GM19467 (cell line): ENCODE results near the gene FAM186B.
"Not testable (repeated sequence)": the region's sequence is repeated elsewhere in the genome, so short reads cannot be mapped to it uniquely, and the experiment has no call there.

Experiments
- ATAC-seq: cut with Tn5 transposase; IDR thresholded peaks from one replicate; pipeline ENCODE4 v1.9.1; 2021; ENCODE audit warnings: mild to moderate bottlenecking, moderate library complexity; ENCODE audit not compliant: unreplicated experiment

Gene FAM186B

DNA sequence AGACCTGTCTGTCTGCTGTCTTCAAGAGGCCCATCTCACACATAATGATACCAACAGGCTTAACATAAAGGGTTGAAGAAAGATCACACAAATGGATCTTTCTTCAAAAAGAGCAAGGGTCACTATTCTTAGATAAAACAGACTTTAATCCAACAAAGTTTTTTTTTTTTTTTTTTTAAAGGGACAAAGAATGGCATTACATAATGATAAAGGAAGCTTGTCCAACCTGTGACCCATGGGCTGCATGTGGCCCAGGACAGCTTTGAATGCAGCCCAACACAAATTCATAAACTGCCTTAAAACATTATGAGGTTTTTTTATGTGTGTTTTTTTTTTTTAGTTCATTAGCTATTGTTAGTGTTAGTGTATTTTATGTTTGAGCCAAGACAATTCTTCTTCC lies 6.8 kb upstream of the FAM186B start:
- ATAC-seq: no peak

DNA sequence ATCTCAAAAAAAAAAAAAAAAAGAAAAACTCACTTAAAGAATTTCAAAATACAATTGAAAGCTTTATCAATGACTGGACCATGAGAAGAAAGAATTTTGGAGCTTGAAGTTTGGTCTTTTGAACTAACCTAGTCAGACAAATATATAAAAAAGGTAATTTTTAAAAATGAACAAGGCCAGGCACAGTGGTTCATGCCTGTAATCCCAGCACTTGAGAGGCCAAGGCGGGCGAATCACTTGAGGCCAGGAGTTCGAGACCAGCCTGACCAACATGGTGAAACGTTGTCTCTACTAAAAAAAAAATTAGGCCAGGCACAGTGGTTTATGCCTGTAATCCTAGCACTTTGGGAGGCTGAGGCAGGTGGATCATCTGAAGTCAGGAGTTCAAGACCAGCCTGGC lies 5.3 kb upstream of the FAM186B start:
- ATAC-seq: not testable (repeated sequence)

DNA sequence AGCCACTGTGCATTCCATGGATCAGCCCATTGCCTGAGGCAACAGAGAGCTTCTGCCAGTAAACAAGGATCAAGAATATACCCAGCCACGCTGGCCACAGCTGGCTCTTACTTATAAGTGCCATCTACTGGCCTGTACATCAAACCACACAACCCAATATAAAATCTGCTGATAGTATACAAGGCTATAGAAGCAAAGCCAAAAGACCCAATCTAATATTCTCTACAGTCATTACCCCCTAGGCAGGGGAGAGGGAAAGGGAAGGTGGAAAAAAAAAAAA lies 4.4 kb upstream of the FAM186B start:
- ATAC-seq: no peak

DNA sequence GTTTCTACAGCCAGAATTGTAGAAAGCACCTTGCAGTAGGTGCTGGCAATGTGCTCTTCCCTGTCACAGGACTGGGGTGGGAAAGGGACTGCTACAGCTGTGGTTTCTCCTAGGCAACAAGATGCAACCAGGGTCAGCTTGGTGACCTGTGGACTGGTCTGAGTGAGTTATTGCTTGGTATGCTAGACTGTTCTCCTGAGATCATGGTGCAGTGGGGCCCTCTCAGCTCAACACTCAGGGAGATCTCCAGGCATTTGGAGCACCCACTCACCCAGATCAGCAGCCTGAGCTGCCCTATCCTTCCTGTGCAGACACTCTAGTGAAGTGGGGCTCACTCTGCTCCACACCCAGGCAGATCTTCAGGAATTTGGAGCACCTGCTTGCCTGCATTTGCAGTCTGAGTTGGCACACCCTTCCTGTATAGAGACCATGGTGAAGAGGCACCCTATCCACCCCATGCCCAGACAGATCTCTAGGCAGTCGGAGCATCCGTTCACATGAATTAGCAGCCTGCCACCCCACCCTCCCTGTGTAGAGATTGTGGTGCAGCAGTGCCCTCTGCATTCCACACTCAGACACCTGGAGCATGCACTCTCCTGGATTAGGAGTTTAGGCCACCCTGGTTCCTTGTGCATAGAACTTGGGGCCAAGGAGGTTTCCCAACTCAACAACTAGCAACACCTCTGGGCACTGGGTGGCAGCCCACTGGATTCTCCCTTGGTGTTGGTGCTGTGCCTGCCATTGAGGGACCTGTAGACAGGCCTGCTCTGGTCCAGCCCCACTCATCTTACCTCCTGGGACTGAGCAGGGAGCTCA lies 3.8 kb upstream of the FAM186B start:
- ATAC-seq: no peak

DNA sequence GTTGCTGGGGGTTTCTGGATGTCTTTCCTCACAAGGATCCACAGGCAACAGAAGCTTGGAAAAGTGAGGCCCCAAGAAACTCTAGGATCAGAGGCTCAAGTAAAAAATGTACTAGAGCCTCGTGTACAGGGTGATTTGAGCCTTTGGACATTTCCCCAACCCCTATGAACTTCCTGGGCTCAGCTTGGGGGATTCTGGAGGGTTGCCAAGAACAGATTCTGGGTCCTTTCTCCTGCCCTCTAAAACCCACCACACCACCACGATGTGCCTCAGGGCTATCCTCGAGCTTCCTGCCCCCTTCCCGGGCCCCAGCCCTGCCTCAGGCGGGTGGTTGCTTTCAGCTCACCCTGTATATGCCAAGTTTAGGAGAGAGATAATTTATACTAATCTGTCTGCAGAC lies 583 bp downstream of the FAM186B start:
- no peak for ATAC-seq

DNA sequence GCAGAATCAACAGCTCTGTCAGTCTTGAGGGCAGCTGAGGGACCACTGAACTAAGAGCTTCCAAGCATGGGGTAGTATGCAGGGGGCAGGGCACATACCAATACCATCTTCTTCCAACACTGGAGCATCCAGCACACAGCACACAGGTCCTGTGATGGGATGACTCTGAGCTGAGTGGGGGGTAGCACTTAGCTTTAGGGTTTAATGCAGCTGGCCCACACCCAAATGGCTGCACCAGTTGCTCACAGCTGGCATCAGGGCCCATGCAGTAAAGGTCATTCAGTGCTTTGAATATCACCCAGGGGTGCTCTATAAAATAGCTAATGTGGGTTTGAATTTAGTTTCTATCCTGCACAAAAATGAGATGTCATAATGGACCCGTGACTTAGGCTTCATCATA lies 1.7 kb downstream of the FAM186B start:
- no peak for ATAC-seq

DNA sequence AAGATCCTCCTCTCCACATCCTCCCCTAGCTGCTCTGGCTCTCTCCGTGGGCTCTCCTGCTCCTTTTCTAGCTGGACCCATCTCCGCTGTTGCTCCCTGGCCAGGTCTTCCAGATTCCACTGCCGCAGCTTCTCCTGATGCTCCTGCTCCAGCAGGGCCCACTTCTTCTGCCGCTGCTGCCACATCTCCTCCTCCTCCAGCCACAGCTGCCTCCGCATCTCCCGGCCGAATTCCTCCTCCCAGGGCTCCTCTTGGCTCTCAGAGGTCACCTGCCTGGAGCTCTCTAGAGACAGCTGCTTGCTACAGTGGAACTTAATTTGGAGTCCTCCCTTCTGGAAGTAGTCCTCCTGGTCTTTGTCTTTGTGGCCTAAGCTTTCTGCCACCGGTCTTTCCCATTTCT lies 5.5 kb downstream of the FAM186B start:
- no peak for ATAC-seq

DNA sequence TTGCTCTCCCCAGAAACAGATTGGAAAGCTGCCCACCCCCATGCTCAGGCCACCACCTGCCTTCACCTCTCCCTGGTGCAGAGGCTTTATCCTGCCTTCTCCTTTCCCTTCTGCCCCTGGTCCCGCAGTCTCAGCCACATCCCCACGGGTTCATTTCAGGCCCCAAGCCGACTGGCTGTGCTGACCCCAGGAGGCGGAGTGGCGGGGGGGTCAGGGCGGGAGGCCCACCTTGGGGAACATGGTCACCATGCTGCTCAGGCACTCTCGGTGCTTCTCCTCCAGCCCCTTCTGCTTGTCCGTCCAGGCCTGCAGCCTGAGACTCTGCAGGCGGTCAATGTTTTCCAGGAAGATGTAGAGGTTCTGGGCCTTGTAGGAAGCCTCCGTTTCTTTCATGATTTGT lies 6.9 kb downstream of the FAM186B start:
- ATAC-seq: no peak

DNA sequence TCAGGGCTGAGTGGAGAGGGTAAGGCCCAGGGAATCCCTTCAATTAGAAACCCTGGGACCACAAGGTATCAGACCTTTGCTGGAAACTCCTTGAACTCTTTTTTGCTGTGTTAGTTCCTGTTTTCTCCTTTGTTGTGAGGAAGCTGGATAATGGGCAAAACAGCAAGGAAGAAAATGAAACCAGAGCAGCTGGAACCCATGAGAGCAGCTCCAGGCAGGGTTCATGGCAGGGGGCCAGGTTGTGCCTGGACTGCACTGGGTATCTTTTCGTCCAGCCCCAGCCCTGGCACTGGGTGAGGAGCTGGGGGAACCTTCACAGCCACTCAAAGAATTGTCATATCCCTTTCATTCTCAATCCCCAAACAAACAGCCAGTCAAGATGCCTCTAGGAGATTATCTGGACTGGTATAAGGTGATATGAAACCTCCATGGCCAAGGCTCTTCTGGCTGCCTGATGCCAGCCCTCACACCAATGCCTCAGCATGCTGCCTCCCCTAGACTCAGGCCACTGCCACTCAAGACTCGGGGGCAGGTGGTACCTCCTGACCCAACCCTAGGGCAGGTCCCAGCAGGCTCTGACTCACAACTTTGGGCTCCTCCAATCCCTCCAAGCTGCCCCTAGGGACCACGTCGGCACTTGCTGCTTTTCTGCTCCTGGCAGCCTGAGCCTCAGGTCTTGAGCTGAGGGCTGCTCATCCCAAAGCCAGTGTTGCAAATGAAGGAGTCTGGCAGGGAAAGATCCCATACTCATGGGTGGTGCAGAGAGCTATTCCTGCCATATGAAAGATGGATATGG lies 16.5 kb downstream of the FAM186B start:
- no peak for ATAC-seq

DNA sequence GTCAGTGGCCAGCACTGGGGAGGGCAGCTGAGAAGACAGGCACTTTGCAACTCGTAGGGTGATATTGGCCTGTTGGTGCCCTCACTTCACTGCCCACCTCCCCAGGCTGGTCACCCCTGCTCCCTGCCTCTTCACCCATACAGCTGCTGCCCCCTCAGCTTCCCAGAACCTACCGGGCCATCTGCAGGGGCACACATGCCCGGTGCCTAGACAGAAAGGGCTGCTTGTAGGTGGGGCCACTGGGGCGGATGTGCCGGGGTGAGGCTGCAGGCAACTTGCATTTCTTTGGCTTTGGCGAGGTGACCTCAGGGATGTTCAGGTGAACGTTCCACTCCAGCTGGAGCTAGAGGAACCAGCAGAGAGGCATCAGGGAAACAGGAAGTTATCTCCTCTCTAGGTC lies 17.2 kb downstream of the FAM186B start:
- ATAC-seq: no peak

DNA sequence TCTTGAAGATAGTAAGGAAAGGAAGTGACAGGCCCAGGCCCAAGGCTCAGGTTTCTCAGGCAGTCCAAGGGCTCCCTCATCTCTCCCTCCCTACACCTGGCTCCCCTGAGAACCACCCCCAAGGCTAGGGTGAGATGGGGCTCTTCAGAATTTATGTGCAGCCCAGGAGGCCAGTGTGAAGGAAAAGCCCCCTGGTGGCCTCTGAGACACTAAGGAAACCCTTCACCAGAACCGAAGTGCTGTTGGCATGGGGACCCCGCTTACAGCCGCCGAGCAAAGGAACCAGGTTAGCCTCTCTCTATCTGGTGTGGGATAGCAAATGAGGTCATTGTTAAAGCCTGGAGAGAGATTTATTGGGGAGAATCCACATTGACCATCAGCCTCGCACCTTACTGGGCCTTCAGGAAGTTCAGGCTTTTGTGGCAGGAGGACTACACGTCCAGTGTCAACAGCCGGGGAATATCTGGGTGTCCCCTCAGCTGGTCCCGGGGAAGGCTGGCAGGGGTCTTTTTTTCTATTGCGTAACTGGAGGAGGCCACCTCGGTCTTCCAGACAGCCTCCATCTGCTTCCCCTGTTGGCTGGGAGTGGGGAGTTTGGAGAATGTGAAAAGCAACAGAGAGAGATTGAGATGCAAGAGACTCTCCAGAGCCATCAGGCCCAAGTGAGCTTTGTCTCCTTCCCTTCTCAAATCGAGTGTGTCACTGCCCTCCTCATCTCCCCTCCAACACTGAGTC lies 18.1 kb downstream of the FAM186B start:
- ATAC-seq: no peak

DNA sequence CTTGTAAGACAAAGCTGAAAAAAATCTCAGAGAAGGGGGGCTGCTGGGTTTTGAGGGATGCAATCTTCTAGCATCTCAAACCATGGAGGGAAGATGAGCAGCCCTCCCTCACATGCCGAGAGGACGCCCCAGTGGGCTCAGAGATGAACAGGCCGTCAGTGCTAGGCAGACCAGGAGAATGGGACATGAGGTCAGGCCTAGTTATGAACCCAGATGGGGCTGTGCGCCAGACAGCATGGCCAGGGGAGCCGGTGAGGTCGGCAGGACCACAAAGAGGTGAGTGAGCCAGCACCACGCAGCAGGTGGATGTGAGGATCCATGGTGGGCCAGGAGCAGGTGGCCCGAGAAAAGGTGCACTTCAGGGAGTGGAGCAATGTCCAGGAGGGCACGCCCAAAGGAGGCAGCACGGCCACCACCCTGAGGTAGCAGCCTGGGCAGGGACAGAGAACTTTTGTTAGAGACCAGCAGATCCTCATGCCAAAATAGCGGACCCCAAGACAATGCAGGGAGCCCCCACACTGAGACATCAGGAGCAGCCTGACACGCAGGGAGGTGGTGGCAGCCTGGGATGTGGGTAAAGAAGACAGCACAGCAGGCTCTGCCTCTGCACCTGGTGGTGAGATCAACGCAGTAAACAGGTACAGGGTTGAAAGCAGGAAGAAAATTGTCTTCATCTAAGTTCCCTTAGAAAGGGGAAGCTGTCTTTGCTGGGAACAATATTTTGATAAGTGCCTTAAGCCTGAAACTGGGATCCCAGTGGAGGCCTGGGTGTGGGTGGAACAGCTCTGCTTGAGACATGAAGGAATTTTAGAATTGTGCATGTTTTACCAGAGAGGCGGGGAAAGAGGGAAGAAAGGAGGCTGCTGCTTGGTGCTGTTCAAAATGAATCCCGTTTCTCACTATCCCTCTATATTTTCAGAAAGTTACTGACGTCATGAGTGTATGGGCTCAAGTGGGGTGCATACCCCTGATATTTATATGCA lies 19.7 kb downstream of the FAM186B start:
- ATAC-seq: no peak

DNA sequence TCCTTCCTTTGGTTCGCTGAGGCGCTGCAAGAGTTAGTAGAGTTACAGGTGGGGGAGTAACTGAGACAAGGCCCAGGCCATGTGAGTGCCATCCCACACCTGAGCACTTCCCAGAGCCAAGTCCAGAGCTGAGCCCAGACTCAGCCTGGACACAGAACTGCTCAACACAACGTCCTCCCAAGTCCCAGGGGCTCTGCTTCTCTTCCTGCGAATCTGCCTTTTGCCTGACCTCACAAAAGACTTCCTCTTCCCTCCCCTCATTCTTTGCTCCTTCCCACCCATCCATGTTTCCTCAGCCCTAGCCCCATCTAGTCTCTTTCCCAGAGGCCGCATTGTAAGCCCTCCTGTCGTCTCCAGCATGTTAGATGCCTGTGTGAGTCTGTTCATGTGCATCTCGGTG lies 20.8 kb downstream of the FAM186B start:
- ATAC-seq: no peak

DNA sequence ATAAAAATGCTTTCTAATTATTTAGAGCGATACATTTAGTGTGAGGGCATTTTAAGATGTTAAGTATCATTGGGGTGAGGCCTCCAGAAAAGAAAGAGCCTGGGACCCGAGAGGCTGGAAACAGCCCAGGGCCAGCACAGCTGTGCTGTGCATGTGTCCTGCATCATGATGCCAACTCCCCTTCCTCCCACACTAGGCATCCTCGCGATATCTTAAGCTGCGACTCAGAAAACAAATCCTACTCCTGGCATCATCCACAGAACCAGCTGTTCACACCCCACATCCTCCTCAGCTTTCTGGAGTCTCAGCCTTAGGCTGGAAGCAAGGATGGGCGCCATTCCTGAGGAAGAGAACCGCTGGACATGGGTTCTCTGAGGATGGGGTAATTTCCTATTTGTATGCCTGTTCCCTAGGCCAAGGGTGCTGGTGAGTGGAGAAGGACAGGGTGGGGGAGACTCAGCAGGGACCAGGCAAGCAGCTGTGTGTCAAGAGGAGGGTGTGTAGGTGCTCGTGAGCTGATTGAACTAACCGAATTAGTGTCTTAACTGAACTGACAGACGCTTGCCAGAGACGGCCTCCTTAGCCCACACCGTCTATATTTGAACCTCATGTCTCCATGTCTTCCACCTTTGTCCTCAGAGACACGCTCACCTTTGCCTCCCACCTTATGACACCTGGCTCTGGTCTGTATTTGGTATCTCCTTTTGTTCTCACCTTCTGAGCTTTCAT lies 21.9 kb downstream of the FAM186B start:
- no peak for ATAC-seq

DNA sequence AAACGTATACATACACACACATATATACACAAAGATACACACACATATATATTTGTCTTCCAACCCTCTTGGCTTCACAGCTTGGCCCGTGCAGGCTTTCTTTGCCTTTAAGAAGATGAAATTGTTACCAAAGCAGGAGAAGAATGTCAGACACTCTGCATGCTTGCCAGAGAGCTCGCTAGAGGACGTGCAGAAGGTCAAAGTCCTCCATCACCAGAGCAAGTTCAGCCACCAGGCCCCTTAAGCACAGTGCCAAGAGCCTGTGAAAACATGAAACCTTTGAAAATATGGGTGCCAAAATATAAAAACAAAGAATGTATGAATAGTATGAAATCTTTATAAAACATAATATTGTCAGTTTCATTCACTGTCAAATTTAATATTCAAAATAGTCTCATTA lies 22.6 kb downstream of the FAM186B start:
- no peak for ATAC-seq

DNA sequence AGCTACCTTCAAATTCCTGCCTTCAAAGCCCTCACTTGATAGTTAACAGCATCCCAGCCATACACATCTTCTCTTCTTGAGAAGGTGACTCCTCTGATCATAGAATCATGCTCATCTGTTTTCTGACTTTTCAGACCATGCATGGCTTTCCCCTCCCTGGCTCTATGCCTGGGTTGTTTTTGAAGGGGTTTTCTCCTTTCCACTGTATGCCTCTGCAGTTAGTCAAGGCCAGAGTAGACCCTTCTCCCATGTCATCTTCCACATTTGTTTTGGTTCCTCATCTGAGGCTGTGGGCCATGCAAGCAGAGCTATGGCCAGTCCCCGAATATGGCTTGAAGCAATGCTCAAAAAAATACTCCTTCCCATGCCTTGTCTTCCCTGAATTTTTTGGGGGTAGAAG lies 23.2 kb downstream of the FAM186B start:
- ATAC-seq: no peak

DNA sequence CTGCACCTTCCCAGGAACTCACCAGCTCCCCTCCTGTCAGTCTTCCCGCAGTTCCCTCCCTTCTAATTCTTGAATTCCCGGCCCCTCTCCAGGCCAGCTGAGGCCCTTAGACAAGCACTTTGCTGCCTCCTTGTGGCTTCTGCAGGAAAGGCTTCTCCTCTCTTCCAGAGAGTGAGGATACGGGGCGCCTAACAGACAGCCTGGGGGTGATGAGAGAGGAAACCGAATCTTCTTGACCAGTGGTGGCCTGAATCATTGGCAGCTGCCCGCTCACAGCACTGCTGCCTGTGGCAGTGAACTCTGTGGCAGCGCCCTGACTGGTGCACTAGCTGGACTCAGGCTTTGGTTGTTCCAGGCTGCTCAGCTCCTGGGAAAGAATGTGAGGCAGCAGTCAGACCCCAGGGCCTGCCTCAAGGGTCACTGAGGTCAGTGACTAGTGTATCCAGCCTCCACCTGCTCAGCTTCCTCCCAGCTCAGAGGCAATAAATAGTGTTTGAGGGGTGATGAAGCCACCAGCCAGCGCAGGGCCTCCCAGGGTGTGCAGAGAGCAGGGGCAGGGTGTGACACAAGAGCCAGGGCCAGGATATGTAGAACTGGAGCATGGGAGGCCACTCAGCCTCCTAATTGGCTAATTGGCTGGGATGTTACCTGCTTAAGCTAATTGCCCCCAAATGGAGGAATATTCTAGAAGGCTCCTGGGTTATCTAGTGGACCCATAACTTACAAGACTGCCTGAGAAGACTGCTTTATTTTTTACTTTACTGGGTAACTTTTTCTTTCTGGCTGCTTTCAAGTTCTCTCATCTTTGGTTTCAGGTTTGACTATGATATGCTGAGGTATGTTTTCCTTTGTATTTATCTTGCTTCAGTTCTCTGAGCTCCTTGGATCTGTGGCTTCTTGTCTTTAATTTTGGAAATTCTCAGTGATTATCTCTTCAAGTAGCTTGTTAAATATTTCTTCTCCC lies 24.6 kb downstream of the FAM186B start:
- ATAC-seq: no peak

DNA sequence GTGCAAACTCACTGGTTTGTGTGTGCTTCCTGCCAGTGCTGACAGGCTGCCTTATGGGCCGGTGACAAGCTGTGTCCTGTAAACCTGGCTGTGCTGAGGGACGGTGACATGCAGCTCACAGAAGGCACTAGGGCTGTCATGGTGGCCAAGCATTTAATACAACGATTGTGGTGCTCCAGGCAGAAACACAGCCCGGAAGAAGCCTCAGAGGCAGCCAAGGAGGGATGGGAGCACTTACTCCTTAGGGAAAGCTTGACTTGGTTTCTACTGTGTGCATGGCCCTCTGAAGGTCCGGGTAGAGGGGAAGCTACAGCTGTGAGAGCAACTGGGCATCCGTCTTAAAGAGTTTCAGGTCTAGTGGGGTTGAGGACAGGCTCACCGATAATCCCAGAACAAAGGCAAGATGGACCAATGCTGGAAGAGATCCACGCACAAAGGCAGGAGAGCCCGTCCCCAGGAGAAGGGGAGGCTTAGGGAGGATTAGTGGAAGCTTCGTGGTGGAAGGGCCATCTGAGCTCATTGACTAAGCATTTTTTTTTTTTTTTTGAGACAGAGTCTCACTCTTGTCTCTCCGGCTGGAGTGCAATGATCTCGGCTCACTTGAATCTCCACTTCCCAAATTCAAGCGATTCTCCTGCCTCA lies 26.8 kb downstream of the FAM186B start:
- ATAC-seq: no peak
